RWPE1 (cell line): Measurements from ENCODE around the gene LRRC41.
A peak's percentile ranks its signal among the peaks of the same experiment; 100 is the strongest.

Source experiments
- CTCF ChIA-PET: fragments of 350-600 bp; sonication (Branson Sonifier 250); formaldehyde crosslinking; extraction: SDS; loops from one replicate; lab custom pipeline; 2021; lab: Yijun Ruan, JAX
- POLR2A ChIA-PET: fragments of 400-600 bp; formaldehyde crosslinking; extraction: SDS; loops from one replicate; lab custom pipeline; 2020; ENCODE audit warnings: antibody characterized with exemption; ENCODE audit not compliant: low non-redundant PET; lab: Yijun Ruan, JAX
- DNase-seq: peaks from one replicate; pipeline ENCODE4 v3.0.0; 2012; ENCODE audit warnings: low spot score
- H3K27ac ChIP-seq: fragments of 450-650 bp; 2 replicates; pipeline ENCODE4 v1.5.1; 2017
- CTCF ChIP-seq: fragments of 450-650 bp; conservative IDR thresholded peaks from 2 replicates; pipeline ENCODE4 v1.5.1; 2017; ENCODE audit warnings: low read depth, mild to moderate bottlenecking

The LRRC41 gene

DNA sequence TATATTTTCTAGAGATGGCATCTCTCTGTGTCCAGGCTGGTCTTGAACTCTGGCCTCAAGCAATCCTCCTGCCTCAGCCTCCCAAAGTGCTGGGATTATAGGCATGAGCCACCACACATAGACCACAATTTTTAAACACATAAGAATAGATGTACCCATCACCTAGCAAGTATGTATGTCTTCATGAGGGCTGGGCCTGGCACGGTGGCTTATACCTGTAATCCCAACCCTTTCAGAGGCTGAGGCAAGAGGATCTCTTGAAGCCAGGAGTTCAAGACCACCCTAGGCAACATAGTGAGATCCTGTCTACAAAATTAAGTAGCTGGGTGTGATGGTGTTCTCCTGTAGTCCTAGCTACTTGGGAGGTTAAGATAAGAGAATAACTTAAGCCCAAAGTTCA lies 13.9 kb upstream of the LRRC41 start:
- H3K27ac ChIP-seq: no peak overlapping the region
- ChIA-PET POLR2A (no interaction called here), CTCF (interaction anchor here (0.6 kb wide), 1 partner anchor 10 kb away, joined by 5 read pairs; no protein-coding TSS in a partner anchor)
- TF ChIP-seq CTCF: no peak
- DNase-seq: no peak

DNA sequence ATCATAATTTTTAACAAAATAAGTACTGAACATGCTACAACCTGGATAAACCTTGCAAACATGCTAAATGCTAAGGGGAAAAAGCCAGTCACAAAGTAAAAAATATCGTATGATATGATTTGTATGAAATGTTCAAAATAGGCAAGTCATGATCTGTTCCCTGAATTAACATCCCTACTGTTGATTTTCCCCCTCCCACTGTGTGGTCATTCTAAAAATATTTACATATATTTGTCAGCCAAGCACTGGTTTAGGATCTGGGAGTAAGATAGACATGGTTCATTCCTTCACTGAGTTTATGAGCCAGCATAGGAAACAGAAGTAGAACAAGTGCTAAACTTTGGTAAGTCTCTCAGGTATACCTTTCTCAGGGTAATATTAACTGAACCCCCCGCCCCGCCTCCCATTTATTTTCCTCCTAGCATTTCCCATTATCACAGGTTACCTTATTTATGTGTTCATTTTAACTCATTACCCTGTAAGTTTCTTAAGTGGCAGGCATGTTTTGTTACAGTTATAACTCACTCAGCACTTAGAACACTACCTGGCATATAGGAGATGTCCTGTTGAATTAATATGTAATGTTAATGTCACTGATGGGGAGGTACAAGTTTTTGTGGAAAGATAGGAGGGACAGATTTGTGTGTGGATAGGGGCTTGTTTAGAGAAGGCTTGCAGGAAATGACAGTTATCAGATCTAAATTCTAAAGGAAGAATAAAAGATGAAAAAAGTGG lies 12.4 kb upstream of the LRRC41 start:
- no peak for TF ChIP-seq CTCF
- CTCF ChIA-PET: no interaction called here
- POLR2A ChIA-PET: interaction anchor here (0.6 kb wide), 1 partner anchor 20 kb away, joined by 3 read pairs; no protein-coding TSS in a partner anchor
- H3K27ac ChIP-seq: peak overlapping the region; percentile 61; the same call in 1 of the 2 replicates
- DNase-seq: peak; percentile 23

- CTCF ChIA-PET: no interaction called here
- TF ChIP-seq CTCF: no peak
- POLR2A ChIA-PET: no interaction called here
- DNase-seq: no peak
- no peak overlapping the region for H3K27ac ChIP-seq
These were observed 6.9 kb upstream of the LRRC41 start for GRCh38 chr1:46310321-46310720.

DNA sequence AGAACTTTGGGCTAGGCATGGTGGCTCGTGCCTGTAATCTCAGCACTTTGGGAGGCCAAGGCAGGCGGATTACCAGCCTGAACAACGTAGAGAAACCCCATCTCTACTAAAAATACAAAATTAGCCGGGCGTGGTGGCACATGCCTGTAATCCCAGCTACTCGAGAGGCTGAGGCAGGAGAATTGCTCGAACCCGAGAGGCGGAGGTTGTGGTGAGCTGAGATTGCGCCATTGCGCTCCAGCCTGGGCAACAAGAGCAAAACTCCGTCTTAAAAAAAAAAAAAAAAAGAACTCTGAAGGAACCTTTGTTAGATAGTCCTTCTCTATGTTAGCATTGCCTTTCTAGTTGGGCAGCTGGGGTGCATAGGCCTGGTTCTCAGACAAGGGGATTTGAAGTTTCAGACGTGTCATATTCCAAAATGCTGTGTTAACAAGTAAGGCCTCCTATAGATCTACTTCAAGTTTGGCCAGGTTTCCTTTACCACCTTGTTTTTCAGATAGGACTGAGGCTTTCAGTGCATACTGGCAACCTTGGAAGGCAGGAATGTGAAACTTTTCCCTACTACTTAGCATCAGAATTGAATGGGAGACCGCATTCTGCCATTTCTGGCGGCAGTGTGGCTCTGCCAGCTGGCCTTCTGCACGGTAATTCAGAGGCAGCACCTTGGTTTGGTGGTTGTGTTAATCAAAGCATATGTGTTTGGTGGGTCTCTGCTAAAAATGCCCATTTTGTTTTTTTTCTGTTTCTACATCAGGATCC lies 6.2 kb upstream of the LRRC41 start:
- no peak for TF ChIP-seq CTCF
- ChIA-PET POLR2A (no interaction called here), CTCF (interaction anchor here (0.6 to 1.2 kb wide), 2 partner anchors 21 to 23 kb away, joined by 3 to 4 read pairs; no protein-coding TSS in a partner anchor)
- no peak for DNase-seq
- H3K27ac ChIP-seq: no peak overlapping the region

- DNase-seq: no peak
- H3K27ac ChIP-seq: no peak overlapping the region
- TF ChIP-seq CTCF: no peak
- CTCF ChIA-PET: no interaction called here
- POLR2A ChIA-PET: no interaction called here
These were observed 2.7 kb upstream of the LRRC41 start for GRCh38 chr1:46306159-46306530.

- POLR2A ChIA-PET: no interaction called here
- H3K27ac ChIP-seq: peak overlapping the region; percentile 89
- no peak for TF ChIP-seq CTCF
- CTCF ChIA-PET: interaction anchor here (1.4 to 2.0 kb wide), 2 partner anchors 37 to 44 kb away, joined by 5 to 8 read pairs; partner anchors contain the start of gene NSUN4
- DNase-seq: no peak
These were observed 483 bp upstream of the LRRC41 start for GRCh38 chr1:46303872-46304326.
